Endothelial cell of umbilical vein (primary cell): ENCODE results near the gene SCAPER. TPM values are rescaled to one million over a fixed set of nuclear protein-coding genes. Genes with fewer than 3 reads are reported as not detected.

Source experiments
- BruUV-seq: library from RNA; stranded (reverse); fragments of 400-500 nt; replicated peaks from 2 replicates; lab custom pipeline; 2021; lab: Mats Ljungman, UMichigan
- CTCF ChIA-PET: fragments of 300-600, 350-600 bp; sonication (Branson Sonifier 250); formaldehyde crosslinking; loops from one replicate; lab custom pipeline; 2021; ENCODE audit warnings: antibody characterized with exemption, inconsistent platforms; lab: Charles Lee
- POLR2A ChIA-PET: fragments of 300-600, 350-600 bp; sonication (Branson Sonifier 250); formaldehyde crosslinking; loops from one replicate; lab custom pipeline; 2021; ENCODE audit warnings: antibody characterized with exemption, inconsistent platforms; lab: Charles Lee
- DNase-seq: peaks from one replicate; pipeline ENCODE4 v3.0.0-alpha.2; 2011; ENCODE audit warnings: low read depth, low spot score
- FAIRE-seq: peaks from 2 replicates; lab custom pipeline; 2011; peaks lifted over from hg19 to GRCh38; lab: Jason Lieb, UNC
- H2AFZ ChIP-seq: 2 replicates; pipeline ENCODE4 v1.6.0; 2012; ENCODE audit warnings: low read depth, low read length, control low read depth, inconsistent platforms
- H3K27ac ChIP-seq: 2 replicates; pipeline ENCODE4 v1.5.1; 2011; ENCODE audit warnings: low read depth, mild to moderate bottlenecking, control low read depth, low read length, moderate library complexity; ENCODE audit not compliant: insufficient read depth
- H3K27me3 ChIP-seq, 2 experiments: 2 replicates each; pipeline versions ENCODE4 v1.6.0 to v1.6.1; 2011; ENCODE audit warnings: low read length in 2 of 2, mixed read lengths in 1 of 2; ENCODE audit not compliant: control insufficient read depth in 2 of 2, insufficient read depth in 2 of 2
- H3K36me3 ChIP-seq, 2 experiments: 2 replicates in 1 of 2; 3 replicates in 1 of 2; pipeline ENCODE4 v1.5.1; 2011; ENCODE audit warnings: low read length in 2 of 2, mild to moderate bottlenecking in 1 of 2, moderate library complexity in 1 of 2; ENCODE audit not compliant: control insufficient read depth in 2 of 2, insufficient read depth in 2 of 2; ENCODE audit errors: extremely low read depth in 1 of 2
- H3K4me1 ChIP-seq: 3 replicates; pipeline ENCODE4 v1.5.1; 2011; ENCODE audit warnings: mild to moderate bottlenecking, low read length; ENCODE audit not compliant: control insufficient read depth, insufficient read depth; ENCODE audit errors: extremely low read depth
- H3K4me2 ChIP-seq: 2 replicates; pipeline ENCODE4 v1.6.1; 2011; ENCODE audit warnings: low read length, control low read depth, mixed read lengths; ENCODE audit not compliant: insufficient read depth
- H3K4me3 ChIP-seq, 3 experiments: fragments of 200-600 bp in 1 of 3; sonication (generic), shearing (Covaris generic) in 1 of 3; replicated peaks in 1 of 3; 2 replicates each; pipeline ENCODE4 v1.5.1; 2011 to 2016; ENCODE audit warnings: control low read depth in 3 of 3, low read length in 3 of 3, mild to moderate bottlenecking in 2 of 3, inconsistent platforms in 1 of 3, low read depth in 1 of 3, moderate library complexity in 1 of 3; ENCODE audit not compliant: insufficient read depth in 1 of 3
- H3K79me2 ChIP-seq: 2 replicates; pipeline ENCODE4 v1.6.0; 2012; ENCODE audit warnings: low read length, inconsistent platforms; ENCODE audit not compliant: control insufficient read depth, insufficient read depth
- H3K9ac ChIP-seq: replicated peaks from 2 replicates; pipeline ENCODE3; 2011; ENCODE audit warnings: low read length, control low read depth; ENCODE audit not compliant: insufficient read depth; ENCODE audit errors: extremely low read depth
- H3K9me1 ChIP-seq: replicated peaks from 3 replicates; pipeline ENCODE4 v1.6.0; 2011; ENCODE audit warnings: mild to moderate bottlenecking, low read length; ENCODE audit not compliant: control insufficient read depth, insufficient read depth; ENCODE audit errors: extremely low read depth
- H3K9me3 ChIP-seq: replicated peaks from 2 replicates; pipeline ENCODE4 v1.5.1; 2012; ENCODE audit warnings: low read length, inconsistent platforms; ENCODE audit not compliant: control insufficient read depth, insufficient read depth
- H4K20me1 ChIP-seq: replicated peaks from 2 replicates; pipeline ENCODE3; 2011; ENCODE audit warnings: mild to moderate bottlenecking, low read length; ENCODE audit not compliant: control insufficient read depth, insufficient read depth; ENCODE audit errors: extremely low read depth
- EZH2 ChIP-seq: IDR thresholded peaks from 2 replicates; pipeline ENCODE4 v1.6.1; 2012; ENCODE audit warnings: borderline replicate concordance, low read depth, mild to moderate bottlenecking, moderate library complexity, low read length, inconsistent platforms; ENCODE audit not compliant: severe bottlenecking
- FOS ChIP-seq: IDR thresholded peaks from 2 replicates; pipeline ENCODE4 v1.6.1; 2011; ENCODE audit warnings: mild to moderate bottlenecking, low read length, moderate library complexity, borderline replicate concordance; ENCODE audit not compliant: insufficient read depth
- GATA2 ChIP-seq: IDR thresholded peaks from 2 replicates; pipeline ENCODE4 v1.7.0; 2011; ENCODE audit warnings: low read depth, mild to moderate bottlenecking, moderate library complexity, mixed read lengths, low read length; ENCODE audit not compliant: insufficient read length, insufficient read depth
- MYC ChIP-seq: IDR thresholded peaks from one replicate; pipeline ENCODE4 v1.6.1; 2011; ENCODE audit warnings: mild to moderate bottlenecking, low read depth, low read length
- POLR2A ChIP-seq: IDR thresholded peaks from 2 replicates; pipeline ENCODE4 v1.6.1; 2012; ENCODE audit warnings: low read depth, mild to moderate bottlenecking, control low read depth, low read length
- dilution Hi-C: fragments of 300-500 bp; cut with MboI; formaldehyde crosslinking; loops from one replicate; pipeline ENCODE4 v1.15.0; 2019; ENCODE audit warnings: low sequenced_read_pairs; ENCODE audit not compliant: extremely low pct_ligation_motif_present
- intact Hi-C: fragments of 100-400 bp; cut with micrococcal nuclease; formaldehyde crosslinking; loops from one replicate; pipeline ENCODE4 v1.10.0; 2022
- polyA plus RNA-seq, 4 experiments: library from polyadenylated mRNA; depleted of rRNA in 3 of 4; stranded (reverse) in 3 of 4; unstranded in 1 of 4; fragments of >200 nt; gene quantifications; 2 replicates each; pipeline versions ENCODE4 v1.2.1 to v1.2.3, GENCODE V29; 2011 to 2012; ENCODE audit warnings: missing spikeins in 1 of 4
- total RNA-seq: library from RNA; stranded (reverse); gene quantifications from 2 replicates; pipeline ENCODE4 v1.2.3, GENCODE V29; 2021
- TF ChIP-seq, protein P1 (sequence below): IDR thresholded peaks from 2 replicates; pipeline ENCODE4 v1.6.1; 2011; ENCODE audit not compliant: insufficient read depth, insufficient read length

The SCAPER gene
- total and polyA plus RNA-seq, 2 donors (not counting 3 experiments of a cell fraction or from before 2014, with no cell fraction given) = 2.7 to 12.7 TPM

DNA sequence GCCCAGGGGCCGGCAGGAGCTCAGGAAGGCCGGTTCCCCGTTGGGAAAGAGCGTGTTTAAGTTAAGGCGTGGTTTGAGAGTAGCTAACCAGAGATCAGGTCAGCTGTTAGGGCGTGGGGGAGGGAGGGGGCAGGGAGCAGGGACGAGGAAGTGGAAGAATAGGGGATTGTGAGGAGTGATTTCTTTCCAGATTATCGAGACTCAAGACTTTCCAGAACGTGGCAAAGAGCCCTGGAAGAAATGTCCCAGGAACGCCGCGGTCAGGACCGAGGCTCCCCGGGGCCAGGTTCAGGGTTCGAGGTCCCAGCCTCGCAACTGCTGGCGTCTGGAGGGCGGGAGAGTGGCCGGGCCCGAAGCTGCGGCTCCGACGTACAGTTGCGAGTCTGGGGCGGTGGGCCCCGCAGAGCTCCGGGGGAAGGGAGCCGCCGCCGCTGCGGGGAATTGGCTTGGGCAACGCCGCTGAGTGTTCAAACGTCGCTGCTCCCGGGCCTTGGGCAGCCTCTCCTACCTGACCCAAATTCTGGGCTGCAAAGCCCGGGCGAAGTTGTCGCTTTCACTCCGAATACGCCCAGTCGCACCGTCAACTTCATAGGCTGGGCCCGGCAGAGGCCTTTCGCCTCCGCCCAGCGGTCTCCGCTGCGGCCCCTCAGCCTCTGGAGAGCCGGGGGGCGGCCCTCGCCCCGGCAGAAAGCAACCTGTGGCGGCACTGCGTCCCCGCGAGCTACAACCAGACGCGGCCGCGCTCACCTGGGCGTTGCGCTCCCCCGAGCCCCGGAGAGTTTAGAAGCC, 559.1 kb downstream of the SCAPER start:
- Histone ChIP-seq H3K9ac (no peak overlapping the region), H3K9me1 (no peaks in the 10 kb centered on the region), H3K4me1 (peaks cover 19% of the 10 kb centered on the region), H3K27me3 (peaks cover 60 to 74% of the 10 kb centered on the region in 2 experiments), H3K9me3 (no peaks in the 10 kb centered on the region), H3K4me3 (peak overlapping the region; percentile 7 to 19 (median 13)), H3K4me2 (peak overlapping the region; percentile 79), H4K20me1 (no peaks in the 10 kb centered on the region), H2AFZ (no peak overlapping the region), H3K36me3 (no peaks in the 10 kb centered on the region), H3K27ac (no peak overlapping the region), H3K79me2 (no peaks in the 10 kb centered on the region)
- FAIRE-seq (no peak), DNase-seq (no peak)
- TF ChIP-seq EZH2 = peak; percentile 98
- TF ChIP-seq, protein P1, sequence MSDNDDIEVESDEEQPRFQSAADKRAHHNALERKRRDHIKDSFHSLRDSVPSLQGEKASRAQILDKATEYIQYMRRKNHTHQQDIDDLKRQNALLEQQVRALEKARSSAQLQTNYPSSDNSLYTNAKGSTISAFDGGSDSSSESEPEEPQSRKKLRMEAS = no peak
- dilution Hi-C loops (no loop called here), intact Hi-C loops (loop anchor here (1.0 to 10.0 kb wide), 2 partner anchors 10 to 519 kb away; partner anchors contain the start of gene ISL2)
- ChIA-PET CTCF (interaction anchor here (1.0 to 2.5 kb wide), 6 partner anchors 9 to 160 kb away, joined by 3 to 9 read pairs (median 5); partner anchors contain the start of gene ISL2), POLR2A (no interaction called here)
- BruUV-seq = no TSS peak

DNA sequence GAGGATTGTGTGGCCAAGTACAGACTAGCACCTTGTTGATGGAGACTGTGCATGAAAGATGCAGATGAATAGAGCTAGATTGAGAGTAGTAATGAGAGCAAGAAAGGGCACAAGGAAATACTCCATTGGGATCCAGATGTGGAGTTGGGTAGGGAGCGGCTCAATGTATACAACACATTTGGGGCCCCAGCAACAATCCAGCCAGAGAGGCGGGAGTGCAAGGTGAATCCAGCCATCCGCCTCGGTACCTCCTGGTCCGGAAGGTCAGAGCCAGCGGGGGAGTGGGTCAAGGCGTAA, 559.6 kb downstream of the SCAPER start:
- Histone ChIP-seq H3K36me3 (no peaks in the 10 kb centered on the region), H3K9me1 (no peaks in the 10 kb centered on the region), H3K27ac (no peak overlapping the region), H3K4me1 (peaks cover 19% of the 10 kb centered on the region), H3K4me3 (no peak overlapping the region), H3K79me2 (no peaks in the 10 kb centered on the region), H2AFZ (no peak overlapping the region), H3K27me3 (peaks cover 66 to 79% of the 10 kb centered on the region in 2 experiments), H3K9me3 (no peaks in the 10 kb centered on the region), H3K4me2 (no peak overlapping the region), H4K20me1 (no peaks in the 10 kb centered on the region), H3K9ac (no peak overlapping the region)
- ChIA-PET CTCF (interaction anchor here (1.4 to 2.5 kb wide), 5 partner anchors 9 to 160 kb away, joined by 4 to 9 read pairs (median 6); partner anchors contain the start of gene ISL2), POLR2A (interaction anchor here (0.6 kb wide), 1 partner anchor 9 kb away, joined by 3 read pairs; the partner anchor contains the start of gene ISL2)
- FAIRE-seq (no peak), DNase-seq (no peak)
- dilution Hi-C loops (no loop called here), intact Hi-C loops (loop anchor here (1.0 to 10.0 kb wide), 2 partner anchors 9 to 519 kb away; partner anchors contain the start of gene ISL2)
- no TSS peak for BruUV-seq
- TF ChIP-seq MYC (no peak), GATA2 (no peak), POLR2A (no peak), EZH2 (no peak), FOS (no peak)
- TF ChIP-seq, protein P1 = no peak
